ENCODE results near the gene RIPOR3. TPM values are rescaled to one million over a fixed set of nuclear protein-coding genes. Genes with fewer than 3 reads are reported as not detected.
A peak's percentile ranks its signal among the peaks of the same experiment; 100 is the strongest.

The RIPOR3 gene
- total RNA-seq, 1 experiment from 2014 or later = 1.1 TPM

- no peak overlapping the region for H3K4me3 ChIP-seq (ENCODE audit: insufficient read depth, low read depth, low read length)
- no peaks in the 10 kb centered on the region; the same call in 1 of the 2 replicates for H3K36me3 ChIP-seq (replicated peaks; ENCODE audit: control insufficient read depth, insufficient read depth, low read length)
- H3K27me3 ChIP-seq (ENCODE audit: control insufficient read depth, insufficient read depth, low read length) = no peaks in the 10 kb centered on the region; the same call in 1 of the 2 replicates
Observed at GRCh38 chr20:50728981-50729874, 37.9 kb upstream of the RIPOR3 start.

DNA sequence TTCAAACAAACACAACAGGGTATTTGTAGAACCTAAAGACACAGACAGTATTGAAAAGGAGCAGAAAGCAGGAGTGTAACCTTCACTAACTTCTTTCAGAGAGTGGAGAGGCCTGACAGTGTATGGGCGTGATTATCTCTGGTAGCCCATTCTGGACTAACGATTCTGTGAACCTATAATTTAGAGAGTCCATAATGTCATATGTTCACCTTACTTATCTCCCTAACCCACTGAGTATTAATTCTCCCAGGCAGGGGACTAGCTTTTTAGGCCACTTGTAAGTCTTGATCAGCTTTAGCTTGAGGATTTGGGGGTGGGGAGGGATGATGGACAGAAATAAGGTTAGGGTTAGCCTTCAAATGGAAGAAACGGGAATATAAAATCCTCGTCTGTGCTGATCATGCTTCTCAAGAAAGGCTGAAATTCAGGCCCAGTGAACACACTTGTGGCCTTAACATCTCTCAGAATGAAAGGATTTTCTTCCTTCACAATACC is 37.2 kb upstream of the RIPOR3 start:
- Histone ChIP-seq H3K4me3 (ENCODE audit: insufficient read depth, low read depth, low read length) (no peak overlapping the region), H3K27me3 (ENCODE audit: control insufficient read depth, insufficient read depth, low read length) (no peaks in the 10 kb centered on the region; the same call in 1 of the 2 replicates), H3K36me3 (replicated peaks; ENCODE audit: control insufficient read depth, insufficient read depth, low read length) (no peaks in the 10 kb centered on the region)
- no peak for DNase-seq

More at GRCh38 chr20:50728981-50729874, 37.9 kb upstream of the RIPOR3 start:
- DNase-seq = no peak

- no peak for DNase-seq
- no peaks in the 10 kb centered on the region for H3K36me3 ChIP-seq (replicated peaks; ENCODE audit: control insufficient read depth, insufficient read depth, low read length)
- no peaks in the 10 kb centered on the region; the same call in 1 of the 2 replicates for H3K27me3 ChIP-seq (ENCODE audit: control insufficient read depth, insufficient read depth, low read length)
- no peak overlapping the region for H3K4me3 ChIP-seq (ENCODE audit: insufficient read depth, low read depth, low read length)
Observed at GRCh38 chr20:50727792-50728485, 36.6 kb upstream of the RIPOR3 start.

DNA sequence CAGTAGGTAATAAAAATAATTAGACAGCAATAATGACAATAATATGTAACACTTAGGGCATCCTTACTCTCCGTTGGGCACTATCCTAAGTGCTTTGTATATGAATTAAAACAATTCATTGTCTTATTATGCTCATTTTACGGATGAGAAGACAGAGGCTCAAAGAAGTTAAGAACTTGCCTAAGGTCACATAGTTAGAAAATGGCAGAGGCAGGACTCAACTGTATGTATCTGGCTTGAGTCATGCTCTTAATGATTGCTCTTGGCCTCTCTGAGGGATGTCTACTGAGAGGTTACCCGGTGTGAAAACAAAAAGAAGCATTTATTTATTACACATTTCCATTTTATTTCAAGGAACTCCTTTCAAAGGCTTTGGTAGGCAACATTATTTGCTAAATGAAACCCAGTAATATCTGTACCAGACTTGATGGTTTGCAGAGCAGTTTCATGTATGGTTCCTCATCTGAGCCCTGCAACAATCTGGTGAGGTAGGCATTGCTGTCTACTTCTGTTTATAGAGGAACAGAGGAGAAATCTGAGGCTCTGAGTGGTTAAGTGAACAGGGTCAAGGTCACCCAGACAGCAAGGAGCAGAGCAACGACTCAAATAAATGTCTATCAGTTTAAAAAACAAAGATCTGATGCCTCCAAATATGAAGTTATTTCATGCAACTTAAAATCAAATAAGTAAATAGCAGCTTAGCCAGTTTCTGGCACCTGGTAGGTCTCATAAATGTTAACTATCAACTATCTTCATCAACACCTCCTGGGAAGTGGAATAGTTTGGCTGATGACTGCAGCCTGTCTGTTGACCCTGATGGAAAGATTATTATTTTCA is 35.8 kb upstream of the RIPOR3 start:
- no peak for DNase-seq

DNA sequence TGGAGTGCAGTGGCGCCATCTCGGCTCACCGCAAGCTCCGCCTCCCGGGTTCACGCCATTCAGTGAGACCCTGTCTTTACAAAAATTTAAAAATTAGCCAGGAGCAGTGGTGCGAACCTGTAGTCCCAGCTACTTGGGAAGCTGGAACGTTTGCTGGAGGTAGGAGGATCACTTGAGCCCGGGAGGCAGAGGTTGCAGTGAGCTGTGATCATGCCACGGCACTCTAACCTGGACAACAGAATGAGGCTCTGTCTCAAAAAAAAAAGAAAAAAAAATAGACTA is 34.3 kb upstream of the RIPOR3 start:
- H3K36me3 ChIP-seq (replicated peaks; ENCODE audit: control insufficient read depth, insufficient read depth, low read length) = no peaks in the 10 kb centered on the region
- no peak overlapping the region for H3K4me3 ChIP-seq (ENCODE audit: insufficient read depth, low read depth, low read length)
- no peak for DNase-seq
- no peaks in the 10 kb centered on the region; the same call in 1 of the 2 replicates for H3K27me3 ChIP-seq (ENCODE audit: control insufficient read depth, insufficient read depth, low read length)

More for the DNA sequence above, 35.8 kb upstream of the RIPOR3 start:
- no peaks in the 10 kb centered on the region for H3K36me3 ChIP-seq (replicated peaks; ENCODE audit: control insufficient read depth, insufficient read depth, low read length)
- H3K27me3 ChIP-seq (ENCODE audit: control insufficient read depth, insufficient read depth, low read length) = no peaks in the 10 kb centered on the region; the same call in 1 of the 2 replicates
- H3K4me3 ChIP-seq (ENCODE audit: insufficient read depth, low read depth, low read length) = no peak overlapping the region

- peak; percentile 61 for DNase-seq
Observed at GRCh38 chr20:50724851-50725723, 33.7 kb upstream of the RIPOR3 start.

GRCh38 chr20:50724112-50724725 is 32.9 kb upstream of the RIPOR3 start:
- no peaks in the 10 kb centered on the region; the same call in 1 of the 2 replicates for H3K27me3 ChIP-seq (ENCODE audit: control insufficient read depth, insufficient read depth, low read length)
- no peak overlapping the region for H3K4me3 ChIP-seq (ENCODE audit: insufficient read depth, low read depth, low read length)
- no peaks in the 10 kb centered on the region for H3K36me3 ChIP-seq (replicated peaks; ENCODE audit: control insufficient read depth, insufficient read depth, low read length)
- no peak for DNase-seq

More at GRCh38 chr20:50724851-50725723, 33.7 kb upstream of the RIPOR3 start:
- Histone ChIP-seq H3K36me3 (replicated peaks; ENCODE audit: control insufficient read depth, insufficient read depth, low read length) (no peaks in the 10 kb centered on the region), H3K4me3 (ENCODE audit: insufficient read depth, low read depth, low read length) (no peak overlapping the region), H3K27me3 (ENCODE audit: control insufficient read depth, insufficient read depth, low read length) (no peaks in the 10 kb centered on the region; the same call in 1 of the 2 replicates)

- Histone ChIP-seq H3K4me3 (ENCODE audit: insufficient read depth, low read depth, low read length) (no peak overlapping the region), H3K36me3 (replicated peaks; ENCODE audit: control insufficient read depth, insufficient read depth, low read length) (no peaks in the 10 kb centered on the region)
- no peak for DNase-seq
Observed at GRCh38 chr20:50723672-50724071, 32.3 kb upstream of the RIPOR3 start.

DNA sequence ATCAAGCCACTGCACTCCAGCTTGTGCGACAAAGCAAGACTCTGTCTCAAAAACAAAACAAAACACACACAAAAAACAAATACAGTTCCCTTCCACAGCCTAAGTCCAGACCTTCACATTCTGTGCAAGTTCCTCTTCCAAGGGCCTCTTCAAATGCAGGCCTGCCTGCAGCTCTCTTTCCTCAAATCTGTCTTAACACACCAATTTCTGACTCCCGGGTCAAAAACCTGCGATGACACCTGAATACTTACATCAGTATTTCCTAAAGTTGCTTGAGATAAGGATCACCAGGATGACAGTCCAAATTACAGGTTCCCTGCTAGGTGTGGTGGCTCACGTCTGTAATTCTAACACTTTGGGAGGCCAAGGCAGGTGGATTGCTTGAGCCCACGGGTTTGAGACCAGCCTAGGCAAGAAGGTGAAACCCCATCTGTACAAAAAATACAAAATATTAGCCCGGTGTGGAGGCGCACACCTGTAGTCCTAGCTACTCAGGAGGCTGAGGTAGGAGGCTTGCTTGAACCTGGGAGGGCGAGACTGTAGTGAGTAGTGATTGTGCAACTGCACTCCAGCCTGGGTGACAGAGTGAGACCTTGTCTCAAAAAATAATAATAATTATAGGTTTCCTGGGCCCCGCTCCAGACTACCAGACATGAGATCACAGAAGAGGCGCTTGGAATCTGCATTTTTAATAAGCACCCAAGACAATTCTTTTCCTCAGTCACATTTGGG is 31.2 kb upstream of the RIPOR3 start:
- Histone ChIP-seq H3K4me3 (ENCODE audit: insufficient read depth, low read depth, low read length) (no peak overlapping the region), H3K27me3 (ENCODE audit: control insufficient read depth, insufficient read depth, low read length) (no peaks in the 10 kb centered on the region; the same call in 1 of the 2 replicates), H3K36me3 (replicated peaks; ENCODE audit: control insufficient read depth, insufficient read depth, low read length) (no peaks in the 10 kb centered on the region)
- no peak for DNase-seq

More at GRCh38 chr20:50723672-50724071, 32.3 kb upstream of the RIPOR3 start:
- no peaks in the 10 kb centered on the region; the same call in 1 of the 2 replicates for H3K27me3 ChIP-seq (ENCODE audit: control insufficient read depth, insufficient read depth, low read length)

DNA sequence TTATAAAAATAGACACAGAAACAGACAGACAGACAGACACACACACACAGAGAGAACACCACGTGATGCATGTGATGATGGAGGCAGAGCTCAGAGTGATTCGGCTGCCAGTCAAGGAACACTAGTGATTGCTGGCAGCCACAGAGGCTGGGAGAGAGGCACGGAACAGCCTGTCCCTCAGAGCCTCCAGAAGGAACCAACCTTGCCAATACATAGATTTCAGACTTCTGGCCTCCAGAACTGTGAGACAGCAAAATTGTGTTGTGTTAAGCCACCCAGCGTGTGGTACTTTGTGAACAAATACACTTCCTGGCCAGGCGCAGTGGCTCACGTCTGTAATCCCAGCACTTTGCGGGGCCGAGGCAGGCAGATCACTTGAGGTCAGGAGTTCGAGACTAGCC is 30.5 kb upstream of the RIPOR3 start:
- DNase-seq = no peak
- Histone ChIP-seq H3K27me3 (ENCODE audit: control insufficient read depth, insufficient read depth, low read length) (no peaks in the 10 kb centered on the region; the same call in 1 of the 2 replicates), H3K36me3 (replicated peaks; ENCODE audit: control insufficient read depth, insufficient read depth, low read length) (no peaks in the 10 kb centered on the region), H3K4me3 (ENCODE audit: insufficient read depth, low read depth, low read length) (no peak overlapping the region)

DNA sequence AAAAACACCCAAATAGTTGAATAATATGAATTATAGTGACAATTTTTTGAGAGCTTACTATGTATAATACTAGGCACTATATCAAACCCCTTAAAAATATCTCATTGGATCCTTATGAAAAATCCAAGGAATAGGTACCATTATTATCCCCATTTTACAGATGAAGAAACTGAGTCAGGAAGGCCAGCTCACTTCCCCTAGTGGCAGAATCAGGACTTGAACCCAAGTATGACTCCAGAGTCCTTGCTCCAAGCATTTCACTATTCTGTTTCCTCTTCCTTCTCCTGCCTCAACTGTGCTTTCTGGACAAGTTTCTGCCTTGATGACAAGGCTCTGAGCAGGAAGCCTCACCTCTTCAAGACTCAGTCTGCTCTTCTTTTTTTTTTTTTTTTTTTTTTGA is 29.2 kb upstream of the RIPOR3 start:
- H3K36me3 ChIP-seq (replicated peaks; ENCODE audit: control insufficient read depth, insufficient read depth, low read length) = no peaks in the 10 kb centered on the region
- DNase-seq = no peak
- no peak overlapping the region for H3K4me3 ChIP-seq (ENCODE audit: insufficient read depth, low read depth, low read length)
- H3K27me3 ChIP-seq (ENCODE audit: control insufficient read depth, insufficient read depth, low read length) = no peaks in the 10 kb centered on the region

DNA sequence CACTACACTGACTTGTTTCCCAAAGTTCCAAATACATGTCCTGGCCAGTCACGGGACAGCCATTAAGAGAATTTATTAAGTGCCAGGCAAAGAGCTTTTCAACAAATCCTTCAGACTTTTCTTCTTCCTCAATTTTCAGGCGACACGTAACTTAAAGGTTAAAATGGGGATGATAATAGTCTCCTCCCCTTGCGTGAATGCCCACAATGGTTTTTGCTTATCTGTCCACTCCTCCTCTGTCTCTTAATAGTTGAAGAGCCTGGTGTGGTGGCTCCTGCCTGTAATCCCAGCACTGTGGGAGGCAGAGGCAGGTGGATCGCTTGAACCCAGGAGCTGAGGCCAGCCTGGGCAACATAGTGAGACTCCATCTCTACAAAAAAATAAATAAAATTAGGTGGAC is 28.7 kb upstream of the RIPOR3 start:
- no peak overlapping the region for H3K4me3 ChIP-seq (ENCODE audit: insufficient read depth, low read depth, low read length)
- no peak for DNase-seq
- H3K36me3 ChIP-seq (replicated peaks; ENCODE audit: control insufficient read depth, insufficient read depth, low read length) = no peaks in the 10 kb centered on the region
- no peaks in the 10 kb centered on the region for H3K27me3 ChIP-seq (ENCODE audit: control insufficient read depth, insufficient read depth, low read length)

Measured in H7 (cell line).